A673 (cell line): ENCODE measurements around the gene EPHB3. TPM values are rescaled to one million over a fixed set of nuclear protein-coding genes. Genes with fewer than 3 reads are reported as not detected.

ENCODE experiments used
- BruUV-seq: library from RNA; stranded (reverse); fragments of 400-500 nt; replicated peaks from 2 replicates; lab custom pipeline; 2021; lab: Mats Ljungman, UMichigan
- CTCF ChIA-PET: fragments of 300-600 bp; sonication (Branson Sonifier 250); formaldehyde crosslinking; loops from one replicate; lab custom pipeline; 2022; ENCODE audit warnings: antibody characterized with exemption; lab: Charles Lee
- POLR2A ChIA-PET: fragments of 300-600 bp; sonication (Branson Sonifier 250); formaldehyde crosslinking; loops from one replicate; lab custom pipeline; 2022; ENCODE audit warnings: antibody characterized with exemption; ENCODE audit not compliant: low non-redundant PET; lab: Charles Lee
- DNase-seq: peaks from one replicate; pipeline ENCODE4 v3.0.0-alpha.2; 2015; ENCODE audit warnings: low spot score
- H3K27ac ChIP-seq: fragments of 200-600 bp; sonication (generic); 2 replicates; pipeline ENCODE4 v1.5.1; 2016; ENCODE audit warnings: mixed run types, low read depth, mild to moderate bottlenecking, mixed read lengths, antibody characterized with exemption, low read length; ENCODE audit not compliant: poor library complexity, severe bottlenecking
- H3K27me3 ChIP-seq: fragments of 200-600 bp; sonication (generic); replicated peaks from 2 replicates; pipeline ENCODE4 v1.6.1; 2017; ENCODE audit warnings: mixed run types, low read depth, mild to moderate bottlenecking, mixed read lengths, antibody characterized with exemption, low read length; ENCODE audit not compliant: insufficient read depth, poor library complexity
- H3K36me3 ChIP-seq: fragments of 200-600 bp; sonication (generic); 2 replicates; pipeline ENCODE4 v1.6.1; 2016; ENCODE audit warnings: mixed run types, mild to moderate bottlenecking, mixed read lengths, antibody characterized with exemption, low read length; ENCODE audit not compliant: insufficient read depth, poor library complexity, severe bottlenecking
- H3K4me1 ChIP-seq: fragments of 200-600 bp; sonication (generic); 2 replicates; pipeline ENCODE4 v1.6.1; 2017; ENCODE audit warnings: mixed run types, mild to moderate bottlenecking, mixed read lengths, antibody characterized with exemption, low read length; ENCODE audit not compliant: insufficient read depth, poor library complexity, severe bottlenecking
- H3K4me3 ChIP-seq: fragments of 200-600 bp; sonication (generic); 2 replicates; pipeline ENCODE4 v1.5.1; 2016; ENCODE audit warnings: low read depth, mixed run types, mild to moderate bottlenecking, mixed read lengths, low read length; ENCODE audit not compliant: poor library complexity, severe bottlenecking
- H3K9me3 ChIP-seq: fragments of 200-600 bp; sonication (generic); 2 replicates; pipeline ENCODE4 v1.6.1; 2016; ENCODE audit warnings: mixed run types, low read depth, mild to moderate bottlenecking, mixed read lengths, antibody characterized with exemption, low read length; ENCODE audit not compliant: poor library complexity, severe bottlenecking
- EZH2 ChIP-seq: fragments of 200-600 bp; sonication (generic); IDR thresholded peaks from 2 replicates; pipeline ENCODE4 v1.6.1; 2017; ENCODE audit warnings: borderline replicate concordance, low read depth, mild to moderate bottlenecking, mixed read lengths, antibody characterized with exemption, low read length; ENCODE audit not compliant: poor library complexity, severe bottlenecking
- intact Hi-C: fragments of 100-400 bp; cut with micrococcal nuclease; formaldehyde crosslinking; loops from one replicate; pipeline ENCODE4 v1.10.0; 2022; ENCODE audit not compliant: unreplicated experiment
- total RNA-seq: library from RNA; stranded (reverse); gene quantifications from 2 replicates; pipeline ENCODE4 v1.2.3, GENCODE V29; 2021
- TF ChIP-seq, protein P1 (sequence below): fragments of 300-800, 200-600 bp; sonication (generic); conservative IDR thresholded peaks from 2 replicates; pipeline ENCODE4 v1.5.1; 2017; ENCODE audit warnings: low read depth, mild to moderate bottlenecking, antibody characterized with exemption, low read length, moderate library complexity, mixed read lengths

Gene EPHB3
- total RNA-seq, 1 experiment from 2014 or later: 15.6 TPM

DNA sequence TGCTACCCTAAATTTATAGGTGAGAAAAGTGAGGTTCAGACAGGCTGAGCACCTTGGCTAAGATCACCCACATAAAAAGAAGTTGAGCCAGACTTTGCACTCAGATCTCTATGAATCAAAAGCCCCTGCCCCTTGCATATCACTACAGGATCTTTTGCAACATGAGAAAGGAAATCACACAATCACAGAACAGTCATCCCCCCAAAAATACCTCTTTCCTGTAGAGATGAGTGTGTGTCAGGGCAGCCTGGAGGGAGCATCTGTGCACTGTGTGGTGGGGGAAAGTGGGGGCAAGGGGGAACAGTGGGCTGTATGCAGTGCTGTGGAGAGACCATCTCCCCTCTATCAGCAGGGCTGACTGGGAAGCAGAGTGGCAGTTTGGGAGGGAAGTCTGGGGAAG, 46.6 kb downstream of the EPHB3 start:
- intact Hi-C loops: no loop called here
- H3K36me3 ChIP-seq: no peaks in the 10 kb centered on the region
- H3K27ac ChIP-seq: no peak overlapping the region
- TF ChIP-seq, protein P1, sequence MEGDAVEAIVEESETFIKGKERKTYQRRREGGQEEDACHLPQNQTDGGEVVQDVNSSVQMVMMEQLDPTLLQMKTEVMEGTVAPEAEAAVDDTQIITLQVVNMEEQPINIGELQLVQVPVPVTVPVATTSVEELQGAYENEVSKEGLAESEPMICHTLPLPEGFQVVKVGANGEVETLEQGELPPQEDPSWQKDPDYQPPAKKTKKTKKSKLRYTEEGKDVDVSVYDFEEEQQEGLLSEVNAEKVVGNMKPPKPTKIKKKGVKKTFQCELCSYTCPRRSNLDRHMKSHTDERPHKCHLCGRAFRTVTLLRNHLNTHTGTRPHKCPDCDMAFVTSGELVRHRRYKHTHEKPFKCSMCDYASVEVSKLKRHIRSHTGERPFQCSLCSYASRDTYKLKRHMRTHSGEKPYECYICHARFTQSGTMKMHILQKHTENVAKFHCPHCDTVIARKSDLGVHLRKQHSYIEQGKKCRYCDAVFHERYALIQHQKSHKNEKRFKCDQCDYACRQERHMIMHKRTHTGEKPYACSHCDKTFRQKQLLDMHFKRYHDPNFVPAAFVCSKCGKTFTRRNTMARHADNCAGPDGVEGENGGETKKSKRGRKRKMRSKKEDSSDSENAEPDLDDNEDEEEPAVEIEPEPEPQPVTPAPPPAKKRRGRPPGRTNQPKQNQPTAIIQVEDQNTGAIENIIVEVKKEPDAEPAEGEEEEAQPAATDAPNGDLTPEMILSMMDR: no peak
- TF ChIP-seq EZH2: no peak
- DNase-seq: no peak
- no peaks in the 10 kb centered on the region for H3K9me3 ChIP-seq
- BruUV-seq: no TSS peak
- ChIA-PET CTCF (no interaction called here), POLR2A (no interaction called here)
- no peaks in the 10 kb centered on the region for H3K4me1 ChIP-seq
- H3K4me3 ChIP-seq: no peak overlapping the region
- peaks cover 20% of the 10 kb centered on the region for H3K27me3 ChIP-seq

DNA sequence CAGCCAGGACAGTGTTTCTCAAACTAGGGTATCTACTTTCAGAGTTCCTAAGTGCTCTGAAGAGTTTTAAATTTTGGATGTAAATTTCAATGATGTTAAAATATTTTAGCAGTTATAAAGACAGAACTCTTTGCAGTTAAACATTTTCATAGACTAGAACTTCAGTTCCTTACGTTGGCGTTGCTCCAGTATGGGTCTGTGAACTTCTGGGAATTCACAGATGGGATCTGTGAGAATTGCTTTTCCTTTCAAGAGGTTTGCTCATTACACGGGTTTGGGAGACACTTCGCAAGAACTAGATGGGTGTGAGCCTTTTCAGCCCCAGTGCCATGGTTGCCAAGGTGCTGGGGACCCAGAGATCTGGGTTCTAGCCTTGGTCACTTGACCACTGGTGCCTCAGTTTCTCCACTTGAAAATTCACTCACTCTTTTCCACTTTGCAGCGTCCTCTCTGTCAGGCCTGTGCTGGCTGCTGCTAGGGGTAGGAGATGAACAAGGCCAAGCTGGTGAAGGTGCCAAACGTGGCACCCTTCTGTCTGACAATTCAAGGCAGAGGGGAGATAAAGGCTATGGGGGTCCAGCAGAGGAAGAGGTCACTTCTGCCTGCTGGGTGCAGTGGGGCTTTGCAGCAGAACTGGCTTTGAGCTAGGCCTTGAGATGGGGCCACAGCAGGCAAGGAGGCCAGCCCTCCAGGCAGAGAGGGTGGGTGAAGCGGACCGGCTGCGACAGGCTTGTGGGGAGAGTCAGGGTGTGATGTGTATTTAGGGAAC, 48.1 kb downstream of the EPHB3 start:
- no TSS peak for BruUV-seq
- Histone ChIP-seq H3K9me3 (no peaks in the 10 kb centered on the region), H3K4me1 (no peaks in the 10 kb centered on the region), H3K36me3 (no peaks in the 10 kb centered on the region), H3K27me3 (peaks cover 6% of the 10 kb centered on the region), H3K27ac (no peak overlapping the region), H3K4me3 (no peak overlapping the region)
- DNase-seq: no peak
- ChIA-PET POLR2A (no interaction called here), CTCF (no interaction called here)
- intact Hi-C loops: no loop called here
- no peak for TF ChIP-seq EZH2
- TF ChIP-seq, protein P1: no peak

DNA sequence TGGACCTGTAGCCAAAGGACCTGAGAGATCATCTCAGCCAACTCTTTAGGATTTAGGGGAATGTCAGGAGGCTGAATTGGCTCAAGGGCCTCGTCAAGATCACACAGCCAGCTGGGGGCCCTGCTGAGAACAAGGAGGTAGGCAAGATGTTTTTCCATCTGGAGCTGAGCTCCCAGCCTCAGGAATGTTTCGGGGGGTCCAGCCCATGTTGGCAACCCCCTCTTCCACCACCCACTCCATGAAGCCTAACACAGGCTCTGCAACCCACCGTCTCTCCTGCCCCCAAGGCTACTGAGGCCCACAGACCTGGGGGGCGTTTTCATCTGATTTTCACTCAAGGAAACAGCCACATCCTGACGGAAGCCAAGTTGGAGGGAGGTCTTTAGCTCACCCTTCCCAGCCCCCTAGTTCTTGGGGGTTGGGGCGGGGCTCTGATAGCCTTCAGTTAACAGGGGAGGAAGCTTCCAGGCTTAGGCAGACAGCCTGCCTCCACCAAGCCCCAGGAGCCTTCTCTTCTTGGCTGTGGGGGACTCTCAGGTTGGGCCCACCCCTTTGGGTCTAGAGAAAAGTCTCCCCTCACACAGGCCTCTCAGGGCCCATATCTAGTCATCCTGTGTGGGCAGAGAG, 48.8 kb downstream of the EPHB3 start:
- Histone ChIP-seq H3K9me3 (no peaks in the 10 kb centered on the region), H3K36me3 (no peaks in the 10 kb centered on the region), H3K27ac (no peak overlapping the region), H3K4me3 (no peak overlapping the region), H3K27me3 (no peaks in the 10 kb centered on the region), H3K4me1 (no peaks in the 10 kb centered on the region)
- DNase-seq: no peak
- CTCF ChIA-PET: no interaction called here
- intact Hi-C loops: no loop called here
- TF ChIP-seq, protein P1: no peak
- TF ChIP-seq EZH2: no peak
- BruUV-seq: no TSS peak
- POLR2A ChIA-PET: no interaction called here
